Adrenal gland (tissue), 5 donors: ENCODE results near the gene TCF12.

ENCODE experiments used
- POLR2A ChIP-seq, 2 donors: fragments of 450-650 bp; IDR thresholded peaks; one replicate each; pipeline ENCODE4 v1.6.1; 2017; ENCODE audit warnings: antibody characterized with exemption in 2 of 2, mild to moderate bottlenecking in 2 of 2, moderate library complexity in 1 of 2
- TF ChIP-seq, protein P1 (sequence below), 6 experiments: fragments of 450-650 bp in 4 of 6; fragments of 200-600 bp in 2 of 6; sonication (generic) in 1 of 6; IDR thresholded peaks; 1 replicate in 5 of 6; 2 replicates in 1 of 6; pipeline versions ENCODE4 v1.5.1 to v1.8.0; 2016 to 2021; ENCODE audit warnings: antibody characterized with exemption in 6 of 6, mild to moderate bottlenecking in 2 of 6, moderate library complexity in 1 of 6
- donor health status: DM: no; HTN: no; CAD: no.

DNA sequence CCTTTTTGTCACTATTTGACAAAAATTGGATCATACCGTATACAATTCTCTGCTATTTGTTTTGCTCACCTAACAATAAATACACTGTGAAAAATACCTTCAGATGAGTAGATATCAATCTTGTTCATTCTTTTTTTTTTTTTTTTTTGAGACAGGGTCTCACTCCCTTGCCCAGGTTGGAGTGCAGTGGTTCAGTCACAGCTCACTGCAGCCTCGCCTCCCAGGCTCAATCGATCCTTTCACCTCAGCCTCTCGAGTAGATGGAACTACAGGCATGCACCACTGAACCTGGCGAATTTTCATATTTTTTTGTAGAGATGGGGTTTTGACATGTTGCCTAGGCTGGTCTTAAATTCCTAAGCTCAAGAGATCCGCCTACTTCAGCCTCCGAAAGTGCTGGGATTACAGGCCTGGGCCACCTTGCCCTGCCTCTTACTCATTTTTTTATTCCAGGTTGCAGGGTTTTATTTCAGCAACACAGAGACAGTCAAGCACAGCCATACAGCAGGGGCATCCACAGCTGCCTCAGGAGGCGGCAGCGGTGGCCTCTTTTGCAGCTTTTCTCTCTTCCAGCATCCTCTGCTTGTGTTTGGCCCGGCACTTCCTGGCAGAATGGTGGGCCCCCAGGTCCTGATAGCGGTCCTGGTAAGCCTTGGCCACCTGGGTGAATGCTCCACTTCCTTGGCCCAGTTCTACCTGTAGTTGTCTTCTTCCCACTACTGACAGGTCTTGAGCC, 406.7 kb downstream of the TCF12 start:
- TF ChIP-seq, protein P1, sequence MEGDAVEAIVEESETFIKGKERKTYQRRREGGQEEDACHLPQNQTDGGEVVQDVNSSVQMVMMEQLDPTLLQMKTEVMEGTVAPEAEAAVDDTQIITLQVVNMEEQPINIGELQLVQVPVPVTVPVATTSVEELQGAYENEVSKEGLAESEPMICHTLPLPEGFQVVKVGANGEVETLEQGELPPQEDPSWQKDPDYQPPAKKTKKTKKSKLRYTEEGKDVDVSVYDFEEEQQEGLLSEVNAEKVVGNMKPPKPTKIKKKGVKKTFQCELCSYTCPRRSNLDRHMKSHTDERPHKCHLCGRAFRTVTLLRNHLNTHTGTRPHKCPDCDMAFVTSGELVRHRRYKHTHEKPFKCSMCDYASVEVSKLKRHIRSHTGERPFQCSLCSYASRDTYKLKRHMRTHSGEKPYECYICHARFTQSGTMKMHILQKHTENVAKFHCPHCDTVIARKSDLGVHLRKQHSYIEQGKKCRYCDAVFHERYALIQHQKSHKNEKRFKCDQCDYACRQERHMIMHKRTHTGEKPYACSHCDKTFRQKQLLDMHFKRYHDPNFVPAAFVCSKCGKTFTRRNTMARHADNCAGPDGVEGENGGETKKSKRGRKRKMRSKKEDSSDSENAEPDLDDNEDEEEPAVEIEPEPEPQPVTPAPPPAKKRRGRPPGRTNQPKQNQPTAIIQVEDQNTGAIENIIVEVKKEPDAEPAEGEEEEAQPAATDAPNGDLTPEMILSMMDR (IDR thresholded peaks at IDR 0.05), result no peak
- TF ChIP-seq POLR2A (IDR thresholded peaks at IDR 0.05), result no peak
